HL-60 (cell line): ENCODE results near the gene DIDO1.

ENCODE experiments used
- CTCF ChIP-seq: IDR thresholded peaks from one replicate; pipeline ENCODE4 v1.5.1; 2011; ENCODE audit warnings: low read length, control low read depth, inconsistent platforms; ENCODE audit not compliant: insufficient read depth
- SPI1 ChIP-seq: IDR thresholded peaks from 2 replicates; pipeline ENCODE4 v1.6.1; 2012; ENCODE audit warnings: low read depth, mild to moderate bottlenecking, borderline replicate concordance

GRCh38 chr20:62969939-62970306 lies 43.6 kb upstream of the DIDO1 start:
- TF ChIP-seq CTCF, result no peak
- TF ChIP-seq SPI1, result no peak
